ENCODE measurements around the gene SYNJ2BP.

The SYNJ2BP gene

GRCh38 chr14:70391493-70392391 is 25.1 kb downstream of the SYNJ2BP start:
- DNase-seq: no peak

- DNase-seq: no peak
These were observed 34.4 kb downstream of the SYNJ2BP start for GRCh38 chr14:70382536-70382935.

GRCh38 chr14:70380824-70381223 is 36.1 kb downstream of the SYNJ2BP start:
- DNase-seq: no peak

- DNase-seq: no peak
These were observed 38.2 kb downstream of the SYNJ2BP start for GRCh38 chr14:70378696-70379095.
